GM06990 (cell line): ENCODE data around the gene RGS7.
"Not testable (repeated sequence)": the region's sequence is repeated elsewhere in the genome, so short reads cannot be mapped to it uniquely, and the experiment has no call there.

ENCODE experiments used
- DNase-seq: peaks from one replicate; pipeline ENCODE4 v3.0.0-alpha.2; 2011; ENCODE audit not compliant: insufficient read length; ENCODE audit errors: extremely low read depth
- H3K27me3 ChIP-seq: replicated peaks from 2 replicates; pipeline ENCODE4 v1.6.0; 2011; ENCODE audit warnings: low read length; ENCODE audit not compliant: control insufficient read depth, insufficient read depth
- H3K36me3 ChIP-seq: 2 replicates; pipeline ENCODE4 v1.5.1; 2011; ENCODE audit warnings: low read length; ENCODE audit not compliant: control insufficient read depth, insufficient read depth
- H3K4me3 ChIP-seq: replicated peaks from 2 replicates; pipeline ENCODE4 v1.5.1; 2011; ENCODE audit warnings: low read depth, mild to moderate bottlenecking, control low read depth, low read length
- TF ChIP-seq, protein P1 (sequence below): IDR thresholded peaks from 2 replicates; pipeline ENCODE4 v1.5.1; 2011; ENCODE audit warnings: low read length, control low read depth, mild to moderate bottlenecking, inconsistent platforms; ENCODE audit not compliant: insufficient read depth, poor library complexity, severe bottlenecking

RGS7 gene

DNA sequence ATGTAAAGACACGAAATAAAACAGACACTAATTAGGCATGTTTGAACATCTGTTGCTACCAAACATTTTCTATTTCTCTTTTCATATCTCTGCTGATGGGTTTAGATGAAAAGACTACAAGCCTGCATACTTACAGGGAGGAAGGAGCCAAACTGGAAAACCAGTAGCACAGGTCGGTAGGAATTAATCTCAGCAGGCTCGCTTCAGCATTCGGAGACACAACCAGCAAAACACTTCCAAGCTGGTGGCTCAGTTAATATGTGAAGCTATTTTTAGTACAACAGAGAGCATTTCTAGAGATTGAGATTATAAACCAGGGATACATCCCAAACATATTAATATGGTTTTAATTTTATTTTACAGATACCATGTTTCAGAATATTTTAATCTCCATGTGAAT is 444.2 kb downstream of the RGS7 start:
- TF ChIP-seq, protein P1, sequence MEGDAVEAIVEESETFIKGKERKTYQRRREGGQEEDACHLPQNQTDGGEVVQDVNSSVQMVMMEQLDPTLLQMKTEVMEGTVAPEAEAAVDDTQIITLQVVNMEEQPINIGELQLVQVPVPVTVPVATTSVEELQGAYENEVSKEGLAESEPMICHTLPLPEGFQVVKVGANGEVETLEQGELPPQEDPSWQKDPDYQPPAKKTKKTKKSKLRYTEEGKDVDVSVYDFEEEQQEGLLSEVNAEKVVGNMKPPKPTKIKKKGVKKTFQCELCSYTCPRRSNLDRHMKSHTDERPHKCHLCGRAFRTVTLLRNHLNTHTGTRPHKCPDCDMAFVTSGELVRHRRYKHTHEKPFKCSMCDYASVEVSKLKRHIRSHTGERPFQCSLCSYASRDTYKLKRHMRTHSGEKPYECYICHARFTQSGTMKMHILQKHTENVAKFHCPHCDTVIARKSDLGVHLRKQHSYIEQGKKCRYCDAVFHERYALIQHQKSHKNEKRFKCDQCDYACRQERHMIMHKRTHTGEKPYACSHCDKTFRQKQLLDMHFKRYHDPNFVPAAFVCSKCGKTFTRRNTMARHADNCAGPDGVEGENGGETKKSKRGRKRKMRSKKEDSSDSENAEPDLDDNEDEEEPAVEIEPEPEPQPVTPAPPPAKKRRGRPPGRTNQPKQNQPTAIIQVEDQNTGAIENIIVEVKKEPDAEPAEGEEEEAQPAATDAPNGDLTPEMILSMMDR, result no peak
- H3K36me3 ChIP-seq, result no peaks in the 10 kb centered on the region
- H3K4me3 ChIP-seq, result no peak overlapping the region
- H3K27me3 ChIP-seq, result no peaks in the 10 kb centered on the region
- no peak for DNase-seq

DNA sequence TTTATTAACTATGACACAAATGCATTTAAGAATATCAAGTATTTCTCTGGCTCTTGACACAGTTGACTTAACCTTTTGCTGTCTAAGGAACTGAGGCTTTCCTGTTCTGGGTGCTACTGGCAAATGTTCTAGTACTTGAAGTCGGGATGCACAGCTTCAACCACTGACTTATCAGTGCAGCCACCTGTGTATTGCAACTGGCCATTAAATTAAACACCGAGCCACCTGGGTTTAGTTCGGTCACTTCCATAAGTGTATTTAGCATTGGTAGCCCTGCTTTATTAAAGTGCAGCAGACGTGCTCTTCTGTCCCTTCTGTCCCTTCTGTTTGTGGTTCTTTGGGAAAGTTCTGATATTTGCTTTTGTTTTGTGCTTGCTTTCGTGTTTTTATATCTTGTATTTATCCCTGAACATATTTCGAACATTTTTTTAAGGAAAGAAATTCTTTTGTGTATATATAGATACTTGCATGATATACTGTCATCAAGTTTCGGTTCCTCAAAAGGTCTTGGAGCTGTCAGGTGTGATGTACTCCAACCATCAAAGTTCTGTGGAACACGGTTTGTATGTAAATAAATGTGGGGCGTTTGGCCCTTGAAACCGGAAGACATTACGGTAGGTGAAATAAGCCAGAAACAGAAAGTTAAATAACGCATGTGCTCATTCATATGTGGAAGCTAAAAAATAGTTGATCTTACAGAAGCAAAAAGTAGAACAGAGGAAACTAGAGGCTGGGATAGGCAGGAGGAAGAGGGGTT is 447.1 kb downstream of the RGS7 start:
- Histone ChIP-seq H3K27me3 (no peaks in the 10 kb centered on the region), H3K4me3 (no peak overlapping the region), H3K36me3 (no peaks in the 10 kb centered on the region)
- DNase-seq, result peak; percentile 38
- TF ChIP-seq, protein P1, result no peak

DNA sequence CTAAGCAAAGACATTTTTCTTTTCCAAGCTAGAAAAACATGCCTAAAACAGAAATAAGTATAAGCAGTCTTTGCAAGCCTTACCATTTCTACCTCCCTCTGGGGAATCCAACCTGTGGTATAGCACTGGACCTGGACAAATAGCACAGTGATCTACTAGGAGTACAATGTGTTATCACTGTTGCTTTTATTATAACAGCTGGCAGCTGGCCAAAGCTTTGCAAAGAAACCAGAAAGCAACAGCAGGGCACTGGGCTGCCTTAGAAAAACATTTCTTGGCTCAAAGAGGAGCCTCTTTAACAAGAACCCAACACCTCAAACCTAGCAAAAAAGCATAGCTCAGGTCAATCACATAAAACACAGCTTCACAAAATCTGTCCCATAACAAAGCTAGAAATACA is 450.5 kb downstream of the RGS7 start:
- no peaks in the 10 kb centered on the region for H3K36me3 ChIP-seq
- no peak overlapping the region for H3K4me3 ChIP-seq
- TF ChIP-seq, protein P1, result no peak
- no peak for DNase-seq
- no peaks in the 10 kb centered on the region for H3K27me3 ChIP-seq

DNA sequence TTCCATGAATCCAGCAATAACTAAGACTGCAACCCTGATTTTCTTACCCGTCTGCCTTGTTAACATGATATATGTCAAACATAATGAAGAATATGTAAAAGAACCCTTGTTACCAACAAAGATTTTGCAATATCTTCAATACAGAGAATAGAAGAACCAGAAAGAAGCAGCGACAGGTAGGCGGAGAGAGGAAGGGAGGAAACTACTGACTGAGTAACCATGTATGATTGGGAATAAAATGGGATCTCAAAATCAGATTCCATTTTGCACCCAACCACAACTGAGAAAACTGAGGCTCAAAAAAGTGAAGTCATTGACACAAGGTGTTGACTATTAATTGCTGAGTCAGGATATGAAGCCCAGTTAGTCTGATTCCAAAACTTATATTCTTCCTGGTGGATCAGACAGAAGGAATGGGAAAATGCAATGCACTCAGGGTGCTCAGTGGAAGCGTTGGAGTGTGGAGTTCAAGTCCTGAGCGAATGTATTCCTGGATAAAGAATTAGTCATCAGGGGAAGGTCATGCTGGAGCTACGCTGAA is 451.7 kb downstream of the RGS7 start:
- H3K4me3 ChIP-seq, result no peak overlapping the region
- no peak for DNase-seq
- H3K27me3 ChIP-seq, result no peaks in the 10 kb centered on the region
- TF ChIP-seq, protein P1, result no peak
- no peaks in the 10 kb centered on the region for H3K36me3 ChIP-seq

DNA sequence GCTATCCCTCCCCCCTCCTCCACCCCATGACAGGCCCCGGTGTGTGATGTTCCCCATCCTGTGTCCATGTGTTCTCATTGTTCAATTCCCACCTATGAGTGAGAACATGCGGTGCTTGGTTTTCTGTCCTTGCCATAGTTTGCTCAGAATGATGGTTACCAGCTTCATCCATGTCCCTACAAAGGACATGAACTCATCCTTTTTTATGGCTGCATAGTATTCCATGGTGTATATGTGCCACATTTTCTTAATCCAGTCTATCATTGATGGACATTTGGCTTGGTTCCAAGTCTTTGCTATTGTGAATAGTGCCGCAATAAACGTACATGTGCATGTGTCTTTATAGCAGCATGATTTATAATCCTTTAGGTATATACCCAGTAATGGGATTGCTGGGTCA is 461.6 kb downstream of the RGS7 start:
- not testable (repeated sequence) for H3K36me3 ChIP-seq, DNase-seq, H3K4me3 ChIP-seq, H3K27me3 ChIP-seq

DNA sequence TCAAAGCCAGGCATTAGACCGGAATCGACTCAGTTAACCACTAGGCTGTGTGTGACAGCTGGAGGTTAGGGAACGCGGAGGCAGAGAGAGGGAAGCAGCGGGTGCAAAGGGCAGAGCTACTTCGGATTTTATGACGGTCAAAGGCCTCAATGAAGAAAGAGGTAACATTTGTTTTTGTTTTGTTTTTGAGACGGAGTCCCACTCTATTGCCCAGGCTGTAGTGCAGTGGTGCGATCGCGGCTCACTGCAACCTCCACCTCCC is 468.3 kb downstream of the RGS7 start:
- no peak for DNase-seq
- TF ChIP-seq, protein P1, result no peak
- no peaks in the 10 kb centered on the region for H3K36me3 ChIP-seq

More for the DNA sequence above, 468.3 kb downstream of the RGS7 start:
- no peaks in the 10 kb centered on the region for H3K27me3 ChIP-seq
- no peak overlapping the region for H3K4me3 ChIP-seq
